Measurements from ENCODE around the gene DHRS7C. TPM values are rescaled to one million over a fixed set of nuclear protein-coding genes. Genes with fewer than 3 reads are reported as not detected.

The DHRS7C gene
- total RNA-seq, 4 donors from 2014 or later = not detected

- H3K27me3 ChIP-seq = no peaks in the 10 kb centered on the region
- WGBS = 95% methylated on average over 2 of the region's 2 CpGs
- H3K27ac ChIP-seq = no peak overlapping the region
- no peak for DNase-seq (ENCODE audit: low spot score in 2 of 2)
- H3K36me3 ChIP-seq = no peaks in the 10 kb centered on the region
- peaks cover 3% of the 10 kb centered on the region for H3K4me1 ChIP-seq
- no peak for TF ChIP-seq CTCF (IDR thresholded peaks at IDR 0.05)
- no peak overlapping the region for H3K4me3 ChIP-seq
- H3K9me3 ChIP-seq = no peaks in the 10 kb centered on the region
Observed at GRCh38 chr17:9830711-9831110, 39.3 kb upstream of the DHRS7C start.

GRCh38 chr17:9829343-9829742 lies 38.0 kb upstream of the DHRS7C start:
- Histone ChIP-seq H3K27ac (no peak overlapping the region), H3K4me1 (peaks cover 3% of the 10 kb centered on the region), H3K9me3 (no peaks in the 10 kb centered on the region), H3K27me3 (no peaks in the 10 kb centered on the region), H3K36me3 (no peaks in the 10 kb centered on the region), H3K4me3 (no peak overlapping the region)
- no peak for DNase-seq (ENCODE audit: low spot score in 2 of 2)
- no peak for TF ChIP-seq CTCF (IDR thresholded peaks at IDR 0.05)
- TF ChIP-seq POLR2AphosphoS5 (IDR thresholded peaks at IDR 0.05) = no peak
- TF ChIP-seq POLR2A (IDR thresholded peaks at IDR 0.05) = no peak
- TF ChIP-seq EP300 (IDR thresholded peaks at IDR 0.05) = no peak
- WGBS = 84% methylated on average over 2 of the region's 2 CpGs

- Histone ChIP-seq H3K9me3 (no peaks in the 10 kb centered on the region), H3K4me3 (no peak overlapping the region), H3K27ac (no peak overlapping the region), H3K27me3 (peaks cover 3% of the 10 kb centered on the region), H3K36me3 (no peaks in the 10 kb centered on the region), H3K4me1 (peaks cover 3% of the 10 kb centered on the region)
- DNase-seq (ENCODE audit: low spot score in 2 of 2) = peak in 1 of 2 donors; percentile 27
- 43% methylated on average over 12 of the region's 13 CpGs for WGBS
- TF ChIP-seq POLR2AphosphoS5 (IDR thresholded peaks at IDR 0.05) (no peak), POLR2A (IDR thresholded peaks at IDR 0.05) (no peak), CTCF (IDR thresholded peaks at IDR 0.05) (no peak), EP300 (IDR thresholded peaks at IDR 0.05) (no peak)
Observed at GRCh38 chr17:9828296-9829295, 37.2 kb upstream of the DHRS7C start.

GRCh38 chr17:9825641-9826150 lies 34.3 kb upstream of the DHRS7C start, which contains the start of gene GLP2R:
Gene GLP2R, plus strand, starts transcription at chr17:9825924. Its CDS starts 140 bp downstream, at chr17:9826064.
- no peak within 1 kb of the TSS for H3K27ac ChIP-seq
- no peaks in the 10 kb centered on the region for H3K9me3 ChIP-seq
- no peaks in the 10 kb centered on the region for H3K36me3 ChIP-seq
- peak in 1 of 2 donors; percentile 39 for DNase-seq (ENCODE audit: low spot score in 2 of 2)
- 75% methylated on average over 20 of the region's 21 CpGs for WGBS
- H3K4me3 ChIP-seq = no peak within 1 kb of the TSS
- peaks cover 3% of the 10 kb centered on the region for H3K4me1 ChIP-seq
- peaks cover 5% of the 10 kb centered on the region for H3K27me3 ChIP-seq
- TF ChIP-seq POLR2AphosphoS5 (IDR thresholded peaks at IDR 0.05) = no peak
- TF ChIP-seq EP300 (IDR thresholded peaks at IDR 0.05) = no peak
- no peak for TF ChIP-seq POLR2A (IDR thresholded peaks at IDR 0.05)
- TF ChIP-seq CTCF (IDR thresholded peaks at IDR 0.05) = no peak

- peak in 1 of 2 donors; percentile 26 for DNase-seq (ENCODE audit: low spot score in 2 of 2)
- TF ChIP-seq CTCF (IDR thresholded peaks at IDR 0.05) (no peak), POLR2AphosphoS5 (IDR thresholded peaks at IDR 0.05) (no peak), POLR2A (IDR thresholded peaks at IDR 0.05) (no peak), EP300 (IDR thresholded peaks at IDR 0.05) (no peak)
- H3K9me3 ChIP-seq = no peaks in the 10 kb centered on the region
- 72% methylated on average over 8 of the region's 8 CpGs for WGBS
- H3K27ac ChIP-seq = no peak overlapping the region
- no peak overlapping the region for H3K4me3 ChIP-seq
- peaks cover 3% of the 10 kb centered on the region for H3K4me1 ChIP-seq
- H3K27me3 ChIP-seq = peaks cover 5% of the 10 kb centered on the region
- H3K36me3 ChIP-seq = no peaks in the 10 kb centered on the region
Observed at GRCh38 chr17:9824797-9825338, 33.5 kb upstream of the DHRS7C start.
